Right lobe of liver (tissue), 6 donors: ENCODE measurements around the gene NTN5. TPM values are rescaled to one million over a fixed set of nuclear protein-coding genes. Genes with fewer than 3 reads are reported as not detected.

Experiments
- ATAC-seq, 4 donors: fragments of 200-7000 bp; cut with Tn5 transposase; one replicate each; pipeline ENCODE4 v1.9.1; 2020; ENCODE audit warnings: mild to moderate bottlenecking in 4 of 4, moderate library complexity in 4 of 4
- DNase-seq, 3 donors: peaks; one replicate each; pipeline ENCODE4 v3.0.0-alpha.2; 2020
- H3K27ac ChIP-seq, 3 donors: fragments of 200-600 bp; one replicate each; pipeline ENCODE4 v1.8.0; 2022
- H3K27me3 ChIP-seq, 2 donors: fragments of 200-600 bp; one replicate each; pipeline ENCODE4 v1.8.0; 2022
- H3K36me3 ChIP-seq, 4 donors: fragments of 200-600 bp; sonication (generic) in 1 of 4; one replicate each; pipeline versions ENCODE4 v1.5.1 to v1.8.0; 2017 to 2022; ENCODE audit warnings: control low read depth in 1 of 4
- H3K4me1 ChIP-seq, 4 donors: fragments of 200-600 bp; sonication (generic) in 1 of 4; one replicate each; pipeline versions ENCODE4 v1.5.1 to v1.8.0; 2017 to 2022; ENCODE audit warnings: control low read depth in 1 of 4
- H3K4me3 ChIP-seq, 3 donors: fragments of 200-600 bp; one replicate each; pipeline ENCODE4 v1.8.0; 2022
- H3K9me3 ChIP-seq, 4 donors: fragments of 200-600 bp; sonication (generic) in 1 of 4; one replicate each; pipeline versions ENCODE4 v1.5.1 to v1.8.0; 2017 to 2022; ENCODE audit warnings: control low read depth in 1 of 4
- CTCF ChIP-seq, 4 donors: fragments of 200-600 bp in 3 of 4; fragments of 450-650 bp in 1 of 4; IDR thresholded peaks; one replicate each; pipeline versions ENCODE4 v1.5.1 to v1.8.0; 2016 to 2022; ENCODE audit warnings: antibody characterized with exemption in 4 of 4, mild to moderate bottlenecking in 2 of 4
- POLR2A ChIP-seq: fragments of 450-650 bp; IDR thresholded peaks from one replicate; pipeline ENCODE4 v1.6.1; 2017; ENCODE audit warnings: antibody characterized with exemption, mild to moderate bottlenecking
- WGBS: methylation state at CpG from one replicate; pipeline ENCODE4 v1.1.6; 2018; ENCODE audit warnings: low coverage, low lambda C conversion rate; ENCODE audit not compliant: insufficient coverage; ENCODE audit errors: missing lambda C conversion rate; 5-methylcytosine and 5-hydroxymethylcytosine counted together
- intact Hi-C, 2 donors: fragments of 100-400 bp; cut with DNase I; formaldehyde crosslinking; loops; one replicate each; pipeline versions ENCODE4 v1.11.2 to v1.14.1; 2022
- total RNA-seq, 6 experiments: library from RNA; depleted of rRNA in 2 of 6; stranded (reverse); fragments of >200 nt in 2 of 6; fragmentation: NEBNext Ultra II Directional in 3 of 6; extraction: Animal tissue kit (Norgen Biotek cat#: 25700) in 3 of 6; gene quantifications; one replicate each; pipeline versions ENCODE4 v1.1.0 to v1.2.4, GENCODE V29; 2016 to 2023
- donor health status: DM: no; HTN: yes; CAD: no.
- donor health status: DM: no; HTN: no; CAD: no.
- donor health status: DM: no; HTN: no; CAD: no.
- donor health status: DM: no; HTN: yes; CAD: no.
- donor health status: DM: no; HTN: yes; CAD: no.

The NTN5 gene
- total RNA-seq, 6 experiments from 2014 or later, result 0.11 to 0.32 TPM; not detected in 4

GRCh38 chr19:48618916-48619691 is 53.7 kb downstream of the NTN5 start, which contains the start of the genes RPL18 and SPHK2:
RPL18 (minus strand) TSS chr19:48619178; CDS start chr19:48619143, 35 bp downstream.
SPHK2 (plus strand) TSS chr19:48619506; CDS start chr19:48620515, 1,009 bp downstream.
- TF ChIP-seq POLR2A, result peak; percentile 94
- TF ChIP-seq CTCF (IDR thresholded peaks at IDR 0.05), result peak in 1 of 4 donors; percentile 4
- H3K9me3 ChIP-seq, result no peaks in the 10 kb centered on the region
- H3K36me3 ChIP-seq, result peaks cover 0 to 28% (median 16%) of the 10 kb centered on the region in 4 donors
- intact Hi-C loops, result no loop called here
- no peaks in the 10 kb centered on the region for H3K27me3 ChIP-seq
- peak within 1 kb of the TSS; percentile 82 to 87 (median 84) for H3K27ac ChIP-seq
- WGBS, result 0% methylated on average over 20 of the region's 69 CpGs
- DNase-seq, result peak; percentile 98
- peak; percentile 84 to 90 (median 88) for ATAC-seq
- peak within 1 kb of the TSS; percentile 64 to 91 (median 70) for H3K4me3 ChIP-seq
- H3K4me1 ChIP-seq, result peaks cover 0 to 35% (median 15%) of the 10 kb centered on the region in 4 donors

GRCh38 chr19:48618278-48618915 is 54.4 kb downstream of the NTN5 start:
- 2% methylated on average over 16 of the region's 18 CpGs for WGBS
- peaks cover 0 to 37% (median 13%) of the 10 kb centered on the region in 4 donors for H3K4me1 ChIP-seq
- intact Hi-C loops, result no loop called here
- H3K4me3 ChIP-seq, result peak overlapping the region; percentile 64 to 91 (median 70)
- no peaks in the 10 kb centered on the region for H3K9me3 ChIP-seq
- peak overlapping the region; percentile 64 to 84 (median 82) for H3K27ac ChIP-seq
- no peaks in the 10 kb centered on the region for H3K27me3 ChIP-seq
- DNase-seq (no peak), ATAC-seq (no peak)
- TF ChIP-seq POLR2A (no peak), CTCF (IDR thresholded peaks at IDR 0.05) (no peak)
- H3K36me3 ChIP-seq, result peaks cover 0 to 28% (median 16%) of the 10 kb centered on the region in 4 donors

GRCh38 chr19:48617146-48617937 is 55.5 kb downstream of the NTN5 start:
- Histone ChIP-seq H3K4me3 (peak overlapping the region; percentile 64 to 91 (median 70)), H3K4me1 (peaks cover 0 to 28% (median 11%) of the 10 kb centered on the region in 4 donors), H3K9me3 (no peaks in the 10 kb centered on the region), H3K27ac (no peak overlapping the region), H3K36me3 (peaks cover 0 to 28% (median 16%) of the 10 kb centered on the region in 4 donors), H3K27me3 (no peaks in the 10 kb centered on the region)
- WGBS, result 53% methylated on average over 12 of the region's 18 CpGs
- TF ChIP-seq POLR2A (no peak), CTCF (IDR thresholded peaks at IDR 0.05) (no peak)
- intact Hi-C loops, result no loop called here
- DNase-seq, result no peak
- no peak for ATAC-seq

- no peaks in the 10 kb centered on the region for H3K27me3 ChIP-seq
- peaks cover 0 to 26% (median 11%) of the 10 kb centered on the region in 4 donors for H3K4me1 ChIP-seq
- H3K9me3 ChIP-seq, result no peaks in the 10 kb centered on the region
- 90% methylated on average over 10 of the region's 12 CpGs for WGBS
- DNase-seq (no peak), ATAC-seq (no peak)
- TF ChIP-seq CTCF (IDR thresholded peaks at IDR 0.05), result no peak
- TF ChIP-seq POLR2A, result no peak
- no peak overlapping the region for H3K27ac ChIP-seq
- H3K36me3 ChIP-seq, result peaks cover 0 to 28% (median 16%) of the 10 kb centered on the region in 4 donors
- intact Hi-C loops, result no loop called here
- no peak overlapping the region for H3K4me3 ChIP-seq
Measured at GRCh38 chr19:48616491-48617056, 56.2 kb downstream of the NTN5 start.
